ENCODE results near the gene GPR63.

GPR63 gene

DNA sequence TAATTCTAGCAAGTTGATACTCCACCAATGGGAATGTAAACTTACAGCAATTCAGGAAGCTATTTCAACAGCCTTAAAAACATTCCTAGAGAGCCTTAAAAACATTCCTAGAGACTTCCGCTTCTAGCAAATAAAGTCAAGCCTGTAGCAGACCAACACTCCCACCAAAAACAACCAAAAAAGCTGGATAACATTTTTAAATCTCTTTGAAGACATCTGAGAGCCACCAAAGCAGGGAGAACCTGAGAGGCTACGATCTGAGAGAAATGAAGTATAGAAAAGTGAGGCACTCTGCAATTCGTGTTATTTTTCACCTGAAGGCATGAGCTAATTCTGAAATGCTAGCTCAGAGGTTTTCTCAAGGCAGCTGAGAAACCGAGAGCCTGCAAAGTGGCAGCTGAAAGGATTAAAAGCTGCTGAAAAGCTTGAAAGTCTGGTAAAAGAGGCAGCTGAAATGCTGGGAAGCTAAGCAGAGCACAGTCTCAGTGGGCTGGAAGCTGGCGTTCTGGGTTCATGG is 20.9 kb downstream of the GPR63 start:
- peaks cover 18% of the 10 kb centered on the region for H3K4me1 ChIP-seq (ENCODE audit: control insufficient read depth, low read depth, low read length)
- H3K9ac ChIP-seq (ENCODE audit: low read length), result no peak overlapping the region
- H3K4me3 ChIP-seq (ENCODE audit: low read length), result no peak overlapping the region
- no peaks in the 10 kb centered on the region for H3K27me3 ChIP-seq (ENCODE audit: control insufficient read depth, insufficient read depth, low read length)
- no peaks in the 10 kb centered on the region for H3K36me3 ChIP-seq (ENCODE audit: control insufficient read depth, low read depth, low read length)
- peak overlapping the region; percentile 60 for H3K27ac ChIP-seq (ENCODE audit: low read length)
- no peaks in the 10 kb centered on the region for H3K9me3 ChIP-seq (ENCODE audit: control insufficient read depth, low read depth, low read length)

DNA sequence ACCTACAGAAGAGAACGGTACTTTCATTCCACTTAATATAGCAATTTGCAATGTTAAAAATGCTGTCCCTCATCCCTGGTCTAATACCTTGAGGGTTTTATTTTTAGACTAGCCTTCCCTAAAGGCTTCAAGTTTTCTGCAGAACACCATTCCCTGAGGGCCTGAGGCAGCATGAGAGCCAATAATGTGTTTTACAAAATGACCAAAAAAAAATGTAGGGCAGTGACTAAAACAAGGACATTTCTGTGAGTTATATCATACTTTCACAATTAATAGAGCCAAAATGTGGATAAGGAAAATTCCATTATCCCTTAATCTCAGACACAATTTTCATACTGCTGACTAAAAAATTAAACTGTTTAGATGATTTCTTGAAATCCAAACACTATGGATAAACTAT is 22.7 kb downstream of the GPR63 start:
- no peaks in the 10 kb centered on the region for H3K27me3 ChIP-seq (ENCODE audit: control insufficient read depth, insufficient read depth, low read length)
- H3K27ac ChIP-seq (ENCODE audit: low read length), result no peak overlapping the region
- H3K4me3 ChIP-seq (ENCODE audit: low read length), result no peak overlapping the region
- H3K36me3 ChIP-seq (ENCODE audit: control insufficient read depth, low read depth, low read length), result no peaks in the 10 kb centered on the region
- H3K4me1 ChIP-seq (ENCODE audit: control insufficient read depth, low read depth, low read length), result peaks cover 11% of the 10 kb centered on the region
- H3K9ac ChIP-seq (ENCODE audit: low read length), result no peak overlapping the region
- no peaks in the 10 kb centered on the region for H3K9me3 ChIP-seq (ENCODE audit: control insufficient read depth, low read depth, low read length)

- no peaks in the 10 kb centered on the region for H3K36me3 ChIP-seq (ENCODE audit: control insufficient read depth, low read depth, low read length)
- peaks cover 11% of the 10 kb centered on the region for H3K4me1 ChIP-seq (ENCODE audit: control insufficient read depth, low read depth, low read length)
- H3K4me3 ChIP-seq (ENCODE audit: low read length), result no peak overlapping the region
- no peak overlapping the region for H3K9ac ChIP-seq (ENCODE audit: low read length)
- H3K27me3 ChIP-seq (ENCODE audit: control insufficient read depth, insufficient read depth, low read length), result no peaks in the 10 kb centered on the region
- no peaks in the 10 kb centered on the region for H3K9me3 ChIP-seq (ENCODE audit: control insufficient read depth, low read depth, low read length)
- no peak overlapping the region for H3K27ac ChIP-seq (ENCODE audit: low read length)
These were observed 25.1 kb downstream of the GPR63 start for GRCh38 chr6:96812077-96812703.

DNA sequence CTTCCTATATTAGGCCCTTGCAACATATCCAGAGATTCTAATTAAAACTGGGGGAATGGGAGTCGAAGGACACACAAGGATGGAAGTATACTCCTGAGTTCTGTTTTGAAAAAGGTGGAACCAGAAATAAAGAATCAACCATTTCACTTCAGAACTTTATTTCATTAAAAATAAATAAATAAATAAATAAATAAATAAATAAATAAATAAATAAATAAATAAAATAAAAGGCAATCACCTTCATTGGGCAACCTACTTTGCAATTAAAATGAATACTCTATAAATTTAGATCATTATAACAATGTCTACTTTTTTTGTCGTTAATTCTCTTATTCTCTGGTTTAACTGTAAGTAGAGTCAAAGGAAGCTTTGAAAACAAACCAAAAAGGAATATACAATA is 25.6 kb downstream of the GPR63 start:
- no peak overlapping the region for H3K9ac ChIP-seq (ENCODE audit: low read length)
- peaks cover 8% of the 10 kb centered on the region for H3K4me1 ChIP-seq (ENCODE audit: control insufficient read depth, low read depth, low read length)
- no peaks in the 10 kb centered on the region for H3K27me3 ChIP-seq (ENCODE audit: control insufficient read depth, insufficient read depth, low read length)
- no peak overlapping the region for H3K27ac ChIP-seq (ENCODE audit: low read length)
- no peak overlapping the region for H3K4me3 ChIP-seq (ENCODE audit: low read length)
- H3K36me3 ChIP-seq (ENCODE audit: control insufficient read depth, low read depth, low read length), result no peaks in the 10 kb centered on the region
- H3K9me3 ChIP-seq (ENCODE audit: control insufficient read depth, low read depth, low read length), result no peaks in the 10 kb centered on the region

DNA sequence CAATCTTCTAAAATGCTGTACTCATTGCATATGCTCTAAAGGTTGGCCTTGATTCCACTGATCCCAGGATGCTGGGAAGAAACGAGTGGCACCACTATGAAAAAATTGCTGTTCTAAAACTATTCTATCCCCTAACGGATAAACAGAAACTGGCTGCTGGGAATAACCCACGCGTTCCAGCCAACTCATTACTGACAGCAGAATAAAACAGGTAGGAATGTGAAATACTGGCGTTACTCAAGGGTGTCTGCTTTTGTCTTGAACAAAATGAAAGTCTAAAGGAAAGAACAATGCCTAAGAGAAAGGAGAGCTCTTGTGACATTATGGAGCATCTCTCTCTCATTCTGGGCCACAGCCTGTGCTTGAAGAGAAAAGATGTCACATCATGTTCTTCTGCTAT is 26.1 kb downstream of the GPR63 start:
- Histone ChIP-seq H3K27me3 (ENCODE audit: control insufficient read depth, insufficient read depth, low read length) (no peaks in the 10 kb centered on the region), H3K36me3 (ENCODE audit: control insufficient read depth, low read depth, low read length) (no peaks in the 10 kb centered on the region), H3K27ac (ENCODE audit: low read length) (no peak overlapping the region), H3K9me3 (ENCODE audit: control insufficient read depth, low read depth, low read length) (no peaks in the 10 kb centered on the region), H3K9ac (ENCODE audit: low read length) (no peak overlapping the region), H3K4me1 (ENCODE audit: control insufficient read depth, low read depth, low read length) (peaks cover 3% of the 10 kb centered on the region), H3K4me3 (ENCODE audit: low read length) (no peak overlapping the region)

DNA sequence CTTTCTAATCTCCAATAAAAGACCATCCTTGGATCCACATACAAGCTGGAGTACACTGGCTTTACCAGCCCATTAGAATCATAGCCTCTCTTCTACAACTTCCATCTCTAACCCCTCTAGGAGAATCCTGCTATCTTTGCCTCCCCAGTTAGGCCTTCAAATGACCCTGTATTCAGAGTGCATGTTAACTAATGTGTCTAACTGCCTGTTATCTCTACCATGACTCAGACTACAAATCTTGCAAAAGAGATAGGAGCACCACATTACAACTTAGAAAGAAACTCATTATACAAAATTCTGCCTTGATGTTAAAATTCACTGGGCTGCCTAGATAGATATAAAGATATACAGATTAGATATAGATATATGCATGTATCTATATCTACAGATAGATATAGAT is 28.2 kb downstream of the GPR63 start:
- Histone ChIP-seq H3K4me3 (ENCODE audit: low read length) (no peak overlapping the region), H3K4me1 (ENCODE audit: control insufficient read depth, low read depth, low read length) (peaks cover 3% of the 10 kb centered on the region), H3K9me3 (ENCODE audit: control insufficient read depth, low read depth, low read length) (no peaks in the 10 kb centered on the region), H3K36me3 (ENCODE audit: control insufficient read depth, low read depth, low read length) (no peaks in the 10 kb centered on the region), H3K27ac (ENCODE audit: low read length) (no peak overlapping the region), H3K27me3 (ENCODE audit: control insufficient read depth, insufficient read depth, low read length) (no peaks in the 10 kb centered on the region), H3K9ac (ENCODE audit: low read length) (no peak overlapping the region)

GRCh38 chr6:96803106-96803481 is 34.2 kb downstream of the GPR63 start:
- Histone ChIP-seq H3K27ac (ENCODE audit: low read length) (no peak overlapping the region), H3K4me3 (ENCODE audit: low read length) (no peak overlapping the region), H3K4me1 (ENCODE audit: control insufficient read depth, low read depth, low read length) (no peaks in the 10 kb centered on the region), H3K9me3 (ENCODE audit: control insufficient read depth, low read depth, low read length) (no peaks in the 10 kb centered on the region), H3K27me3 (ENCODE audit: control insufficient read depth, insufficient read depth, low read length) (no peaks in the 10 kb centered on the region), H3K36me3 (ENCODE audit: control insufficient read depth, low read depth, low read length) (peaks cover 16% of the 10 kb centered on the region), H3K9ac (ENCODE audit: low read length) (no peak overlapping the region)

GRCh38 chr6:96795481-96795880 is 41.8 kb downstream of the GPR63 start:
- Histone ChIP-seq H3K9ac (ENCODE audit: low read length) (no peak overlapping the region), H3K36me3 (ENCODE audit: control insufficient read depth, low read depth, low read length) (peaks cover 16% of the 10 kb centered on the region)

DNA sequence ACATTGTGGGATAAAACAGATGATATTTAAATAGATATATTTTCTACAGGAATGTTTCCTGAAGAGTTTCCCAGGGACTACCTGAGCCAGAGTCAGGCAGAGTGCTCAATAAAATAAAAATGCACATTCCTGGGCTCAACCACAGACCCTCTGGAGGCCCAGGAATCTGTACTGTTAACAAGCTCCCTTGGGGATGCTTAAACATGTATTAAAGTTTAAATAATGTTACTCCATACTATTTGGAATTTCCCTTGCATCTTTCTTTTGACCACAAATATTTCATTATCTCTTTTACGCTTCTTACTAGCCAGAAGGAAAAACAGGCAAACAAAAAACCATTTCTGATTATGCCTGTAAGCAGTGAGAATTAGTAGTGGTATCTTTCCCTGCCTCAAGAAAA is 42.3 kb downstream of the GPR63 start:
- Histone ChIP-seq H3K27ac (ENCODE audit: low read length) (no peak overlapping the region), H3K4me3 (ENCODE audit: low read length) (no peak overlapping the region)

More at GRCh38 chr6:96795481-96795880, 41.8 kb downstream of the GPR63 start:
- H3K4me3 ChIP-seq (ENCODE audit: low read length), result no peak overlapping the region
- H3K4me1 ChIP-seq (ENCODE audit: control insufficient read depth, low read depth, low read length), result no peaks in the 10 kb centered on the region
- H3K27me3 ChIP-seq (ENCODE audit: control insufficient read depth, insufficient read depth, low read length), result no peaks in the 10 kb centered on the region
- H3K9me3 ChIP-seq (ENCODE audit: control insufficient read depth, low read depth, low read length), result no peaks in the 10 kb centered on the region
- no peak overlapping the region for H3K27ac ChIP-seq (ENCODE audit: low read length)

GRCh38 chr6:96792561-96793190 is 44.6 kb downstream of the GPR63 start:
- no peak overlapping the region for H3K4me3 ChIP-seq (ENCODE audit: low read length)
- H3K9me3 ChIP-seq (ENCODE audit: control insufficient read depth, low read depth, low read length), result no peaks in the 10 kb centered on the region
- H3K27ac ChIP-seq (ENCODE audit: low read length), result no peak overlapping the region
- H3K4me1 ChIP-seq (ENCODE audit: control insufficient read depth, low read depth, low read length), result peaks cover 11% of the 10 kb centered on the region
- no peak overlapping the region for H3K9ac ChIP-seq (ENCODE audit: low read length)
- H3K27me3 ChIP-seq (ENCODE audit: control insufficient read depth, insufficient read depth, low read length), result no peaks in the 10 kb centered on the region
- H3K36me3 ChIP-seq (ENCODE audit: control insufficient read depth, low read depth, low read length), result no peaks in the 10 kb centered on the region

More for the DNA sequence above, 42.3 kb downstream of the GPR63 start:
- no peak overlapping the region for H3K9ac ChIP-seq (ENCODE audit: low read length)
- no peaks in the 10 kb centered on the region for H3K4me1 ChIP-seq (ENCODE audit: control insufficient read depth, low read depth, low read length)
- no peaks in the 10 kb centered on the region for H3K9me3 ChIP-seq (ENCODE audit: control insufficient read depth, low read depth, low read length)
- no peaks in the 10 kb centered on the region for H3K27me3 ChIP-seq (ENCODE audit: control insufficient read depth, insufficient read depth, low read length)
- peaks cover 16% of the 10 kb centered on the region for H3K36me3 ChIP-seq (ENCODE audit: control insufficient read depth, low read depth, low read length)

GRCh38 chr6:96789871-96790270 is 47.4 kb downstream of the GPR63 start:
- no peak overlapping the region for H3K4me3 ChIP-seq (ENCODE audit: low read length)

More at GRCh38 chr6:96789871-96790270, 47.4 kb downstream of the GPR63 start:
- no peaks in the 10 kb centered on the region for H3K36me3 ChIP-seq (ENCODE audit: control insufficient read depth, low read depth, low read length)
- peaks cover 11% of the 10 kb centered on the region for H3K4me1 ChIP-seq (ENCODE audit: control insufficient read depth, low read depth, low read length)
- H3K27me3 ChIP-seq (ENCODE audit: control insufficient read depth, insufficient read depth, low read length), result no peaks in the 10 kb centered on the region
- H3K27ac ChIP-seq (ENCODE audit: low read length), result no peak overlapping the region
- H3K9me3 ChIP-seq (ENCODE audit: control insufficient read depth, low read depth, low read length), result no peaks in the 10 kb centered on the region
- H3K9ac ChIP-seq (ENCODE audit: low read length), result no peak overlapping the region

Data from iPS-18a (cell line).